K562 (cell line): Measurements from ENCODE around the gene PEAR1. TPM values are rescaled to one million over a fixed set of nuclear protein-coding genes. Genes with fewer than 3 reads are reported as not detected.

Experiments used
- ARHGAP35 ChIP-seq: fragments of 450-650 bp; IDR thresholded peaks from 2 replicates; pipeline ENCODE4 v1.6.1; 2018; ENCODE audit not compliant: partially characterized antibody
- ATF4 ChIP-seq: fragments of 450-650 bp; formaldehyde crosslinking; IDR thresholded peaks from 2 replicates; pipeline ENCODE4 v1.4.0; 2022; ENCODE audit warnings: mild to moderate bottlenecking, moderate library complexity
- CREBBP ChIP-seq: IDR thresholded peaks from one replicate; pipeline ENCODE4 v1.6.1; 2012; ENCODE audit warnings: low read depth, mild to moderate bottlenecking, control low read depth, inconsistent platforms, low read length
- E2F6 ChIP-seq, 2 experiments: IDR thresholded peaks; 2 replicates each; pipeline ENCODE4 v1.6.1; 2011; ENCODE audit warnings: borderline replicate concordance in 1 of 2, control low read depth in 1 of 2, low read depth in 1 of 2, low read length in 1 of 2, mild to moderate bottlenecking in 1 of 2, mixed read lengths in 1 of 2, moderate library complexity in 1 of 2; ENCODE audit not compliant: insufficient read depth in 1 of 2, insufficient read length in 1 of 2, poor library complexity in 1 of 2, severe bottlenecking in 1 of 2; ENCODE audit errors: extremely low read depth in 1 of 2
- GABPA ChIP-seq: fragments of 200-800 bp; sonication (Bioruptor generic); conservative IDR thresholded peaks from 2 replicates; pipeline ENCODE4 v1.6.1; 2016; ENCODE audit warnings: low read depth, missing genetic modification characterization, missing compliant biosample characterization
- GTF2A2 ChIP-seq: IDR thresholded peaks from 2 replicates; pipeline ENCODE4 v1.6.1; 2016; ENCODE audit warnings: mild to moderate bottlenecking, missing genetic modification characterization, missing compliant biosample characterization
- HCFC1 ChIP-seq: IDR thresholded peaks from 2 replicates; pipeline ENCODE4 v1.6.1; 2012; ENCODE audit warnings: low read depth, low read length, improper control_type of control experiment
- KLF16 ChIP-seq: IDR thresholded peaks from 2 replicates; pipeline ENCODE4 v1.6.1; 2016; ENCODE audit warnings: antibody characterized with exemption
- MECOM ChIP-seq: fragments of 250-450 bp; sonication (Bioruptor Pico); IDR thresholded peaks from 2 replicates; pipeline ENCODE4 v1.8.0; 2022; ENCODE audit warnings: inconsistent platforms
- MXI1 ChIP-seq: IDR thresholded peaks from 2 replicates; pipeline ENCODE4 v1.6.1; 2011; ENCODE audit warnings: low read depth, mild to moderate bottlenecking, improper control_type of control experiment, low read length
- NR4A1 ChIP-seq, 2 experiments: fragments of 250-450 bp in 1 of 2; fragments of 450-650 bp in 1 of 2; sonication (Bioruptor Pico) in 1 of 2; IDR thresholded peaks; 2 replicates each; pipeline versions ENCODE4 v1.4.0 to v1.6.1; 2016 to 2020; ENCODE audit warnings: mild to moderate bottlenecking in 2 of 2, missing compliant biosample characterization in 1 of 2, missing genetic modification characterization in 1 of 2, moderate library complexity in 1 of 2
- PHF8 ChIP-seq: fragments of 200-600 bp; sonication (generic); IDR thresholded peaks from 2 replicates; pipeline ENCODE4 v1.6.1; 2012; ENCODE audit warnings: mixed run types, mild to moderate bottlenecking, inconsistent platforms, low read length, moderate library complexity, borderline replicate concordance
- POLR2AphosphoS5 ChIP-seq: IDR thresholded peaks from 2 replicates; pipeline ENCODE4 v1.6.1; 2011; ENCODE audit warnings: mild to moderate bottlenecking, low read depth, low read length, moderate library complexity; ENCODE audit not compliant: control insufficient read depth, insufficient read depth
- POLR2B ChIP-seq: fragments of 450-650 bp; IDR thresholded peaks from 2 replicates; pipeline ENCODE4 v1.6.1; 2018; ENCODE audit warnings: low read depth; ENCODE audit not compliant: partially characterized antibody
- POLR3A ChIP-seq: IDR thresholded peaks from 2 replicates; pipeline ENCODE4 v1.6.1; 2011; ENCODE audit warnings: borderline replicate concordance, mild to moderate bottlenecking, moderate library complexity; ENCODE audit not compliant: insufficient read length, insufficient read depth; ENCODE audit errors: extremely low read depth
- RB1 ChIP-seq: fragments of 450-650 bp; IDR thresholded peaks from 2 replicates; pipeline ENCODE4 v1.6.1; 2017; ENCODE audit warnings: low read depth, mild to moderate bottlenecking
- RBM15 ChIP-seq: fragments of 200-400 bp; formaldehyde crosslinking; IDR thresholded peaks from 2 replicates; pipeline ENCODE4 v1.6.1; 2018; ENCODE audit warnings: mild to moderate bottlenecking, low read length, moderate library complexity; ENCODE audit not compliant: insufficient read depth
- SIRT6 ChIP-seq: IDR thresholded peaks from one replicate; pipeline ENCODE4 v1.6.1; 2012; ENCODE audit warnings: low read depth, mild to moderate bottlenecking, control low read depth, inconsistent platforms, low read length, moderate library complexity
- SMARCE1 ChIP-seq: fragments of 450-650 bp; IDR thresholded peaks from 2 replicates; pipeline ENCODE4 v1.7.1; 2016; ENCODE audit warnings: mild to moderate bottlenecking
- SP1 ChIP-seq: sonication (generic); formaldehyde crosslinking; IDR thresholded peaks from 2 replicates; pipeline ENCODE4 v1.8.1; 2022; ENCODE audit warnings: mild to moderate bottlenecking, missing genetic modification reagents
- SPI1 ChIP-seq: IDR thresholded peaks from 2 replicates; pipeline ENCODE4 v1.6.1; 2011; ENCODE audit warnings: low read depth, low read length, control low read depth, borderline replicate concordance
- TAF9B ChIP-seq: fragments of 450-650 bp; IDR thresholded peaks from 2 replicates; pipeline ENCODE4 v1.6.1; 2018; ENCODE audit warnings: mild to moderate bottlenecking; ENCODE audit not compliant: partially characterized antibody
- TEAD2 ChIP-seq: fragments of 450-650 bp; IDR thresholded peaks from 2 replicates; pipeline ENCODE4 v1.6.1; 2016; ENCODE audit warnings: missing genetic modification characterization, control low read depth, missing compliant biosample characterization
- TGIF2 ChIP-seq: sonication (generic); formaldehyde crosslinking; IDR thresholded peaks from 2 replicates; pipeline ENCODE4 v1.8.1; 2022; ENCODE audit warnings: mild to moderate bottlenecking, missing genetic modification reagents, moderate library complexity
- U2AF1 ChIP-seq: fragments of 200-400 bp; formaldehyde crosslinking; optimal IDR thresholded peaks from 2 replicates; pipeline ENCODE3; 2017; ENCODE audit warnings: mild to moderate bottlenecking, low read depth, low read length, moderate library complexity
- ZKSCAN8 ChIP-seq: fragments of 200-800 bp; sonication (Bioruptor generic); IDR thresholded peaks from 2 replicates; pipeline ENCODE4 v1.6.1; 2016; ENCODE audit warnings: missing genetic modification characterization, missing compliant biosample characterization
- ZNF655 ChIP-seq: fragments of 250-450 bp; sonication (Bioruptor Pico); IDR thresholded peaks from 2 replicates; pipeline ENCODE4 v1.5.0; 2021
- polyA plus RNA-seq, 8 experiments: library from polyadenylated mRNA; depleted of rRNA in 4 of 8; stranded (reverse) in 5 of 8; unstranded in 3 of 8; fragments of >200 nt; fragmentation: Nextera tagmentation in 2 of 8; fragmentation: Illumina TruSeq in 1 of 8; extraction: Ambion mirVana in 2 of 8; extraction: Trizol in 1 of 8; gene quantifications; 2 replicates each; pipeline versions ENCODE4 v1.2.1 to v1.2.3, GENCODE V29; 2011 to 2014; ENCODE audit warnings: inconsistent platforms in 1 of 8, missing spikeins in 1 of 8
- total RNA-seq, 7 experiments: library from RNA; depleted of rRNA in 6 of 7; stranded (reverse); fragments of >200 nt in 6 of 7; fragmentation: Illumina TruSeq in 2 of 7; extraction: Trizol in 2 of 7; gene quantifications; 2 replicates each; pipeline versions ENCODE4 v1.2.1 to v1.2.3, GENCODE V29; 2011 to 2021; ENCODE audit warnings: low replicate concordance in 1 of 7

The PEAR1 gene
- total and polyA plus RNA-seq, 9 of the 15 experiments (the other 6 are each of a cell fraction or from before 2014, with no cell fraction given) = 0.87 to 13.9 (median 6.1) TPM

- peak; percentile 58; the same call in 1 of the 2 replicates for TF ChIP-seq ATF4 (CRISPR knock-in tag)
- peak; percentile 88 for TF ChIP-seq TEAD2 (tag)
- TF ChIP-seq RBM15 = no peak
- TF ChIP-seq SIRT6 = no peak
- TF ChIP-seq POLR2B = no peak
- TF ChIP-seq MXI1 = no peak
- TF ChIP-seq NR4A1 (CRISPR knock-in tag; IDR thresholded peaks at IDR 0.05) = 0 out of 2 replicates have a peak, but pooled peaks have one; percentile 28
- peak; percentile 69; the same call in 1 of the 2 replicates for TF ChIP-seq NR4A1 (tag; IDR thresholded peaks at IDR 0.05)
- no peak for TF ChIP-seq U2AF1
- TF ChIP-seq RB1 = no peak; the same call in 1 of the 2 replicates
- TF ChIP-seq KLF16 = peak; percentile 99
- no peak for TF ChIP-seq PHF8
- 0 out of 2 replicates have a peak, but pooled peaks have one; percentile 23 for TF ChIP-seq MECOM (CRISPR knock-in tag)
- TF ChIP-seq E2F6 (IDR thresholded peaks at IDR 0.05; ENCODE audit: borderline replicate concordance in 1 of 2, extremely low read depth in 1 of 2, insufficient read depth in 1 of 2, insufficient read length in 1 of 2, low read depth in 1 of 2, low read length in 1 of 2, poor library complexity in 1 of 2, severe bottlenecking in 1 of 2) = no peak
- no peak for TF ChIP-seq SPI1
- TF ChIP-seq CREBBP = no peak
- peak; percentile 41; the same call in 1 of the 2 replicates for TF ChIP-seq GABPA (tag)
- TF ChIP-seq POLR2AphosphoS5 = peak; percentile 96
- TF ChIP-seq ZKSCAN8 (CRISPR knock-in tag) = peak; percentile 78; the same call in 1 of the 2 replicates
- TF ChIP-seq TGIF2 (CRISPR knock-in tag) = no peak
- TF ChIP-seq ZNF655 (CRISPR knock-in tag) = no peak
- TF ChIP-seq ARHGAP35 = no peak
- TF ChIP-seq POLR3A = no peak
- peak; percentile 52 for TF ChIP-seq SP1 (CRISPR knock-in tag)
- 0 out of 2 replicates have a peak, but pooled peaks have one; percentile 13 for TF ChIP-seq HCFC1
- no peak for TF ChIP-seq TAF9B
- peak; percentile 93 for TF ChIP-seq SMARCE1
- TF ChIP-seq GTF2A2 (tag) = no peak
Measured at GRCh38 chr1:156958247-156958714, 64.8 kb downstream of the PEAR1 start (continued).
